Effector memory CD8-positive, alpha-beta T cell (primary cell): ENCODE measurements around the gene MRPS11.
"Not testable (repeated sequence)": the region's sequence is repeated elsewhere in the genome, so short reads cannot be mapped to it uniquely, and the experiment has no call there.

Source experiments
- ATAC-seq: fragments of 150-1000 bp; cut with Tn5 transposase; replicated peaks from 2 replicates; pipeline ENCODE4 v1.10.0; 2021; ENCODE audit warnings: mild to moderate bottlenecking, moderate library complexity
- DNase-seq, 3 experiments: peaks; one replicate each; pipeline ENCODE4 v3.0.0; 2021
- H3K27ac Mint-ChIP-seq, 2 donors: one replicate each; pipeline ENCODE4 v1.8.0; 2022; ENCODE audit warnings: mild to moderate bottlenecking in 2 of 2, mixed read lengths in 2 of 2, moderate library complexity in 2 of 2
- H3K27me3 Mint-ChIP-seq, 2 donors: one replicate each; pipeline ENCODE4 v1.8.0; 2022; ENCODE audit warnings: mixed read lengths in 2 of 2
- H3K36me3 Mint-ChIP-seq: one replicate; pipeline ENCODE4 v1.8.0; 2022; ENCODE audit warnings: mild to moderate bottlenecking, moderate library complexity, mixed read lengths; ENCODE audit not compliant: insufficient read depth
- H3K4me1 Mint-ChIP-seq, 2 donors: one replicate each; pipeline ENCODE4 v1.8.0; 2022; ENCODE audit warnings: low read depth in 2 of 2, mixed read lengths in 2 of 2
- H3K4me3 Mint-ChIP-seq, 2 donors: one replicate each; pipeline ENCODE4 v1.8.0; 2022; ENCODE audit warnings: mild to moderate bottlenecking in 2 of 2, mixed read lengths in 2 of 2, moderate library complexity in 2 of 2
- H3K9me3 Mint-ChIP-seq, 2 donors: one replicate each; pipeline ENCODE4 v1.8.0; 2022; ENCODE audit warnings: mixed read lengths in 2 of 2

The MRPS11 gene

GRCh38 chr15:88468721-88469120 is 1.2 kb downstream of the MRPS11 start:
- H3K27me3 Mint-ChIP-seq, ATAC-seq, DNase-seq, H3K9me3 Mint-ChIP-seq: not testable (repeated sequence)
- Mint-ChIP-seq H3K27ac (peak overlapping the region in 1 of 2 donors; percentile 97), H3K4me3 (peak overlapping the region; percentile 89 to 91), H3K4me1 (peaks cover 14 to 26% of the 10 kb centered on the region in 2 donors), H3K36me3 (peaks cover 36% of the 10 kb centered on the region)

GRCh38 chr15:88469321-88469720 is 1.8 kb downstream of the MRPS11 start:
- Mint-ChIP-seq H3K4me1 (peaks cover 14 to 26% of the 10 kb centered on the region in 2 donors), H3K27ac (no peak overlapping the region), H3K36me3 (peaks cover 36% of the 10 kb centered on the region), H3K27me3 (no peaks in the 10 kb centered on the region), H3K9me3 (no peaks in the 10 kb centered on the region), H3K4me3 (no peak overlapping the region)
- DNase-seq (no peak), ATAC-seq (no peak)

GRCh38 chr15:88470625-88471372 is 3.3 kb downstream of the MRPS11 start:
- no peak for DNase-seq
- no peaks in the 10 kb centered on the region for H3K9me3 Mint-ChIP-seq
- no peak overlapping the region for H3K27ac Mint-ChIP-seq
- H3K4me1 Mint-ChIP-seq = peaks cover 14 to 22% of the 10 kb centered on the region in 2 donors
- H3K36me3 Mint-ChIP-seq = peaks cover 31% of the 10 kb centered on the region
- H3K27me3 Mint-ChIP-seq = no peaks in the 10 kb centered on the region
- ATAC-seq = no peak
- no peak overlapping the region for H3K4me3 Mint-ChIP-seq

GRCh38 chr15:88472225-88472624 is 4.7 kb downstream of the MRPS11 start:
- Mint-ChIP-seq H3K9me3 (no peaks in the 10 kb centered on the region), H3K4me3 (no peak overlapping the region), H3K27me3 (no peaks in the 10 kb centered on the region), H3K27ac (peak overlapping the region; percentile 10 to 25), H3K4me1 (peaks cover 6 to 14% of the 10 kb centered on the region in 2 donors), H3K36me3 (peaks cover 30% of the 10 kb centered on the region)
- no peak for DNase-seq
- ATAC-seq = no peak

- not testable (repeated sequence) for H3K4me1 Mint-ChIP-seq, H3K27ac Mint-ChIP-seq, H3K27me3 Mint-ChIP-seq, H3K4me3 Mint-ChIP-seq, DNase-seq, H3K9me3 Mint-ChIP-seq, ATAC-seq
- peaks cover 22% of the 10 kb centered on the region for H3K36me3 Mint-ChIP-seq
Measured at GRCh38 chr15:88473661-88474293, 6.3 kb downstream of the MRPS11 start.

- no peaks in the 10 kb centered on the region for H3K27me3 Mint-ChIP-seq
- H3K27ac Mint-ChIP-seq = no peak overlapping the region
- no peaks in the 10 kb centered on the region for H3K9me3 Mint-ChIP-seq
- peaks cover 22% of the 10 kb centered on the region for H3K36me3 Mint-ChIP-seq
- DNase-seq (no peak), ATAC-seq (no peak)
- H3K4me3 Mint-ChIP-seq = no peak overlapping the region
- peaks cover 0 to 7% of the 10 kb centered on the region in 2 donors for H3K4me1 Mint-ChIP-seq
Measured at GRCh38 chr15:88476635-88477060, 9.1 kb downstream of the MRPS11 start.

- Mint-ChIP-seq H3K27me3 (no peaks in the 10 kb centered on the region), H3K9me3 (no peaks in the 10 kb centered on the region), H3K27ac (no peak overlapping the region), H3K4me3 (no peak overlapping the region), H3K4me1 (peaks cover 0 to 2% of the 10 kb centered on the region in 2 donors), H3K36me3 (peaks cover 20% of the 10 kb centered on the region)
- DNase-seq (no peak), ATAC-seq (no peak)
Measured at GRCh38 chr15:88477126-88477525, 9.6 kb downstream of the MRPS11 start.

GRCh38 chr15:88477904-88478303 is 10.4 kb downstream of the MRPS11 start:
- no peak for DNase-seq
- Mint-ChIP-seq H3K9me3 (no peaks in the 10 kb centered on the region), H3K4me1 (no peaks in the 10 kb centered on the region), H3K27me3 (no peaks in the 10 kb centered on the region), H3K36me3 (peaks cover 17% of the 10 kb centered on the region), H3K4me3 (no peak overlapping the region), H3K27ac (no peak overlapping the region)
- no peak for ATAC-seq

- Mint-ChIP-seq H3K4me3 (no peak overlapping the region), H3K9me3 (no peaks in the 10 kb centered on the region), H3K27me3 (no peaks in the 10 kb centered on the region), H3K4me1 (no peaks in the 10 kb centered on the region), H3K27ac (no peak overlapping the region), H3K36me3 (peaks cover 13% of the 10 kb centered on the region)
- no peak for DNase-seq
- ATAC-seq = no peak
Measured at GRCh38 chr15:88479169-88479568, 11.7 kb downstream of the MRPS11 start.

GRCh38 chr15:88480981-88481380 is 13.5 kb downstream of the MRPS11 start:
- ATAC-seq (no peak), DNase-seq (no peak)
- H3K27ac Mint-ChIP-seq = no peak overlapping the region
- no peak overlapping the region for H3K4me3 Mint-ChIP-seq
- no peaks in the 10 kb centered on the region for H3K4me1 Mint-ChIP-seq
- H3K36me3 Mint-ChIP-seq = peaks cover 3% of the 10 kb centered on the region
- no peaks in the 10 kb centered on the region for H3K9me3 Mint-ChIP-seq
- no peaks in the 10 kb centered on the region for H3K27me3 Mint-ChIP-seq

- no peaks in the 10 kb centered on the region for H3K9me3 Mint-ChIP-seq
- no peak overlapping the region for H3K4me3 Mint-ChIP-seq
- H3K27ac Mint-ChIP-seq = no peak overlapping the region
- no peak for DNase-seq
- H3K4me1 Mint-ChIP-seq = no peaks in the 10 kb centered on the region
- no peaks in the 10 kb centered on the region for H3K27me3 Mint-ChIP-seq
- H3K36me3 Mint-ChIP-seq = no peaks in the 10 kb centered on the region
- no peak for ATAC-seq
Measured at GRCh38 chr15:88482263-88482662, 14.8 kb downstream of the MRPS11 start.

GRCh38 chr15:88484682-88485331 is 17.3 kb downstream of the MRPS11 start:
- H3K4me1 Mint-ChIP-seq = no peaks in the 10 kb centered on the region
- H3K9me3 Mint-ChIP-seq = no peaks in the 10 kb centered on the region
- ATAC-seq = no peak
- H3K27ac Mint-ChIP-seq = no peak overlapping the region
- H3K4me3 Mint-ChIP-seq = no peak overlapping the region
- no peak for DNase-seq
- H3K27me3 Mint-ChIP-seq = no peaks in the 10 kb centered on the region
- no peaks in the 10 kb centered on the region for H3K36me3 Mint-ChIP-seq

GRCh38 chr15:88487178-88487795 is 19.8 kb downstream of the MRPS11 start:
- H3K36me3 Mint-ChIP-seq = no peaks in the 10 kb centered on the region
- no peak for DNase-seq
- peak overlapping the region in 1 of 2 donors; percentile 29 for H3K27ac Mint-ChIP-seq
- H3K9me3 Mint-ChIP-seq = no peaks in the 10 kb centered on the region
- H3K4me1 Mint-ChIP-seq = no peaks in the 10 kb centered on the region
- no peak for ATAC-seq
- H3K4me3 Mint-ChIP-seq = no peak overlapping the region
- no peaks in the 10 kb centered on the region for H3K27me3 Mint-ChIP-seq
